Measurements from ENCODE around the gene BTRC. TPM values are rescaled to one million over a fixed set of nuclear protein-coding genes. Genes with fewer than 3 reads are reported as not detected.

BTRC gene
- total RNA-seq: 18.3 TPM

GRCh38 chr10:101353692-101354327 lies at the start of gene BTRC:
Gene BTRC, plus strand, starts transcription at chr10:101354165. Its CDS starts 16 bp downstream, at chr10:101354181.

GRCh38 chr10:101587725-101588653 lies 234.0 kb downstream of the BTRC start, which contains the start of the genes DPCD and POLL:
Gene DPCD, plus strand, starts transcription at chr10:101588321. Its CDS starts 16 bp downstream, at chr10:101588337.
Gene POLL, minus strand, starts transcription at chr10:101588257. Its CDS starts 897 bp downstream, at chr10:101587360.

Small RNAs within 50 kb of the gene (small RNA-seq; reads per million reads assigned to genes)
- not detected for gene MIR3158-1 (ENCODE audit: low replicate concordance)
- gene RNU2-43P (ENCODE audit: low replicate concordance): 0.19 reads per million
- gene RNU2-59P (ENCODE audit: low replicate concordance): 2.4 reads per million, percentile 90 among the genes with 10 or more reads in this experiment

Other genes with a start within 250 kb of the BTRC start
- not detected for gene TLX1, start 222.9 kb upstream of the BTRC start, total RNA-seq
- gene LBX1, start 124.7 kb upstream of the BTRC start, total RNA-seq: 1.5 TPM
- gene POLL, start 234.1 kb downstream of the BTRC start, total RNA-seq: 25.9 TPM
- 22.4 TPM for gene DPCD, start 234.2 kb downstream of the BTRC start, total RNA-seq

Measured in metanephros (tissue), 2 donors.